Liver (tissue), 3 donors: ENCODE measurements around the gene CCR3.

Experiments used
- ATF3 ChIP-seq: IDR thresholded peaks from 2 replicates; pipeline ENCODE4 v1.6.1; 2016; ENCODE audit warnings: antibody characterized with exemption
- CTCF ChIP-seq: fragments of 150-350 bp; IDR thresholded peaks from 2 replicates; pipeline ENCODE4 v1.5.1; 2017; ENCODE audit warnings: improper control_type of control experiment, low read depth, low read length; ENCODE audit not compliant: missing input control
- EGR1 ChIP-seq, 2 donors: IDR thresholded peaks; 2 replicates each; pipeline ENCODE4 v1.6.1; 2016 to 2018; ENCODE audit warnings: antibody characterized with exemption in 2 of 2, low read depth in 2 of 2
- FOXA1 ChIP-seq: IDR thresholded peaks from 2 replicates; pipeline ENCODE4 v1.6.1; 2016; ENCODE audit warnings: antibody characterized with exemption
- GABPA ChIP-seq, 2 donors: IDR thresholded peaks in 1 of 2; conservative IDR thresholded peaks in 1 of 2; 2 replicates each; pipeline ENCODE4 v1.6.1; 2016; ENCODE audit warnings: antibody characterized with exemption in 2 of 2, mild to moderate bottlenecking in 1 of 2, moderate library complexity in 1 of 2
- HNF4A ChIP-seq, 2 donors: conservative IDR thresholded peaks; 2 replicates each; pipeline ENCODE4 v1.6.1; 2016; ENCODE audit warnings: antibody characterized with exemption in 2 of 2, mild to moderate bottlenecking in 2 of 2
- MAX ChIP-seq: IDR thresholded peaks from 2 replicates; pipeline ENCODE4 v1.6.1; 2016; ENCODE audit warnings: antibody characterized with exemption
- RAD21 ChIP-seq, 2 donors: IDR thresholded peaks; 2 replicates each; pipeline ENCODE4 v1.6.1; 2016; ENCODE audit warnings: antibody characterized with exemption in 2 of 2, mild to moderate bottlenecking in 2 of 2
- REST ChIP-seq: IDR thresholded peaks from 2 replicates; pipeline ENCODE4 v1.6.1; 2016; ENCODE audit warnings: antibody characterized with exemption, mild to moderate bottlenecking
- RXRA ChIP-seq, 2 donors: IDR thresholded peaks; 2 replicates each; pipeline ENCODE4 v1.6.1; 2017 to 2018; ENCODE audit warnings: antibody characterized with exemption in 2 of 2, mild to moderate bottlenecking in 1 of 2
- SP1 ChIP-seq: IDR thresholded peaks from 2 replicates; pipeline ENCODE4 v1.6.1; 2018; ENCODE audit warnings: antibody characterized with exemption, mild to moderate bottlenecking
- YY1 ChIP-seq: IDR thresholded peaks from 2 replicates; pipeline ENCODE4 v1.6.1; 2016; ENCODE audit warnings: antibody characterized with exemption, mild to moderate bottlenecking
- donor health status: healthy.
- donor health status: healthy.

- TF ChIP-seq CTCF (no peak), RAD21 (IDR thresholded peaks at IDR 0.05) (no peak), SP1 (no peak), YY1 (no peak), ATF3 (no peak), FOXA1 (no peak), GABPA (IDR thresholded peaks at IDR 0.05 in 1 of 2, conservative IDR thresholded peaks at IDR 0.05 in 1 of 2) (no peak), REST (no peak), EGR1 (IDR thresholded peaks at IDR 0.05; ENCODE audit: low read depth in 2 of 2) (no peak), HNF4A (conservative IDR thresholded peaks at IDR 0.05) (no peak), MAX (no peak), RXRA (IDR thresholded peaks at IDR 0.05) (no peak)
Measured at GRCh38 chr3:46286947-46287565, 44.8 kb downstream of the CCR3 start.
